GM19467 (cell line): ENCODE results near the gene C22orf15.

ENCODE experiments used
- ATAC-seq: cut with Tn5 transposase; IDR thresholded peaks from one replicate; pipeline ENCODE4 v1.9.1; 2021; ENCODE audit warnings: mild to moderate bottlenecking, moderate library complexity; ENCODE audit not compliant: unreplicated experiment

C22orf15 gene

GRCh38 chr22:23750714-23751440, 11.9 kb upstream of the C22orf15 start, which contains the start of gene ZNF70:
Gene ZNF70, minus strand, starts transcription at chr22:23751112. Its CDS starts 5,972 bp downstream, at chr22:23745140.
- peak; percentile 65 for ATAC-seq

GRCh38 chr22:23751441-23751996, 11.3 kb upstream of the C22orf15 start:
- peak; percentile 6 for ATAC-seq

GRCh38 chr22:23752090-23752691, 10.6 kb upstream of the C22orf15 start:
- ATAC-seq: no peak

GRCh38 chr22:23752750-23753149, 10.0 kb upstream of the C22orf15 start:
- ATAC-seq: no peak

GRCh38 chr22:23753385-23753784, 9.4 kb upstream of the C22orf15 start:
- ATAC-seq: no peak

GRCh38 chr22:23754220-23754919, 8.4 kb upstream of the C22orf15 start, which contains the start of gene VPREB3:
Gene VPREB3, minus strand, starts transcription at chr22:23754425. Its CDS starts 62 bp downstream, at chr22:23754363.
- ATAC-seq: no peak

GRCh38 chr22:23754980-23755636, 7.7 kb upstream of the C22orf15 start:
- no peak for ATAC-seq

GRCh38 chr22:23755711-23756110, 7.1 kb upstream of the C22orf15 start:
- ATAC-seq: no peak

- ATAC-seq: no peak
Observed at GRCh38 chr22:23756891-23757290, 5.9 kb upstream of the C22orf15 start.

GRCh38 chr22:23759566-23759965, 3.2 kb upstream of the C22orf15 start:
- ATAC-seq: no peak

- ATAC-seq: no peak
Observed at GRCh38 chr22:23760056-23760455, 2.7 kb upstream of the C22orf15 start.

- ATAC-seq: no peak
Observed at GRCh38 chr22:23763579-23763945, 772 bp downstream of the C22orf15 start.

GRCh38 chr22:23763954-23764353, 1.2 kb downstream of the C22orf15 start:
- ATAC-seq: no peak

GRCh38 chr22:23764899-23765881, 2.4 kb downstream of the C22orf15 start:
- no peak for ATAC-seq

- no peak for ATAC-seq
Observed at GRCh38 chr22:23767303-23767672, 4.5 kb downstream of the C22orf15 start.

- no peak for ATAC-seq
Observed at GRCh38 chr22:23767673-23768548, 5.1 kb downstream of the C22orf15 start, which contains the start of gene CHCHD10. Gene CHCHD10, minus strand, starts transcription at chr22:23767972. Its CDS starts 98 bp downstream, at chr22:23767874.

- ATAC-seq: no peak
Observed at GRCh38 chr22:23769321-23769965, 6.7 kb downstream of the C22orf15 start.

GRCh38 chr22:23772315-23772648, 9.5 kb downstream of the C22orf15 start:
- ATAC-seq: no peak
